ENCODE measurements around the gene SLC12A2. TPM values are rescaled to one million over a fixed set of nuclear protein-coding genes. Genes with fewer than 3 reads are reported as not detected.

Gene SLC12A2
- total and polyA plus RNA-seq, 2 of the 4 experiments (the other 2 are of a cell fraction): 5.6 to 30.3 TPM

GRCh38 chr5:128091579-128091978, 8.0 kb downstream of the SLC12A2 start (continued):
- no peak for TF ChIP-seq USF2 (IDR thresholded peaks at IDR 0.05; ENCODE audit: low read depth, low read length)
- no peak for TF ChIP-seq RFX5 (IDR thresholded peaks at IDR 0.05; ENCODE audit: low read depth, low read length)
- no peak for TF ChIP-seq POLR2A (IDR thresholded peaks at IDR 0.05; ENCODE audit: low read depth, low read length)
- TF ChIP-seq MXI1 (IDR thresholded peaks at IDR 0.05; ENCODE audit: borderline replicate concordance, low read depth, low read length): no peak
- no peak for TF ChIP-seq SMC3 (IDR thresholded peaks at IDR 0.05; ENCODE audit: low read depth, low read length)

GRCh38 chr5:128092144-128092543, 8.6 kb downstream of the SLC12A2 start:
- Histone ChIP-seq H3K27ac (ENCODE audit: insufficient read depth, low read length) (no peak overlapping the region), H3K23ac (ENCODE audit: low read depth, low read length) (no peak overlapping the region), H3K18ac (ENCODE audit: low read depth, low read length) (no peak overlapping the region), H3K4me3 (ENCODE audit: insufficient read depth, low read depth, low read length) (no peak overlapping the region), H4K5ac (ENCODE audit: low read depth, low read length) (no peak overlapping the region), H3K56ac (ENCODE audit: extremely low read depth, insufficient read depth, low read length) (no peak overlapping the region), H3K79me1 (ENCODE audit: low read depth in 1 of 2, low read length in 2 of 2) (peaks cover 9 to 10% of the 10 kb centered on the region in 2 experiments; a peak in 3 of 4 replicates), H3K4me1 (ENCODE audit: control insufficient read depth, insufficient read depth, low read length) (no peaks in the 10 kb centered on the region; the same call in 1 of the 2 replicates), H3K14ac (replicated peaks; ENCODE audit: low read depth, low read length) (no peak overlapping the region), H2BK15ac (ENCODE audit: low read depth, low read length) (no peak overlapping the region), H4K20me1 (ENCODE audit: insufficient read depth, low read length) (no peaks in the 10 kb centered on the region), H2BK20ac (ENCODE audit: low read depth, low read length) (no peak overlapping the region), H4K91ac (ENCODE audit: insufficient read depth, low read depth, low read length) (no peak overlapping the region), H4K8ac (ENCODE audit: low read depth in 2 of 2, low read length in 2 of 2) (no peak overlapping the region), H3K9me3 (ENCODE audit: control insufficient read depth, insufficient read depth, low read length) (no peaks in the 10 kb centered on the region), H2BK120ac (ENCODE audit: low read depth, low read length) (no peak overlapping the region), H3K36me3 (ENCODE audit: control insufficient read depth, insufficient read depth, low read length) (no peaks in the 10 kb centered on the region), H2AK5ac (ENCODE audit: low read depth, low read length) (no peak overlapping the region), H2AFZ (replicated peaks; ENCODE audit: low read length, poor library complexity) (no peak overlapping the region), H3K4me2 (ENCODE audit: low read depth, low read length) (no peak overlapping the region), H2AK9ac (replicated peaks; ENCODE audit: low read depth, low read length, poor library complexity) (no peak overlapping the region), H3K9ac (ENCODE audit: low read depth, low read length) (no peak overlapping the region), H3K4ac (ENCODE audit: low read depth, low read length) (no peak overlapping the region), H3K27me3 (ENCODE audit: control insufficient read depth, insufficient read depth, low read length) (no peaks in the 10 kb centered on the region), H2BK5ac (ENCODE audit: low read depth, low read length, poor library complexity, severe bottlenecking) (no peak overlapping the region), H3K9me1 (ENCODE audit: insufficient read depth, low read length) (no peaks in the 10 kb centered on the region)
- intact Hi-C loops (cut with micrococcal nuclease): no loop called here
- ATAC-seq (ENCODE audit: low read depth): no peak
- BruUV-seq (replicated peaks): no TSS peak
- in situ Hi-C loops (cut with MboI; ENCODE audit: low sequenced_read_pairs): no loop called here
- no peak for DNase-seq
- dilution Hi-C loops (cut with HindIII; ENCODE audit: low sequenced_read_pairs, unreplicated experiment): no loop called here
- no CpG with 5 or more reads among the region's 4 CpGs for WGBS, 2 experiments (ENCODE audit: extremely low coverage in 2 of 2, insufficient read length in 1 of 2)
- CTCF ChIA-PET: interaction anchor here (0.9 kb wide), 1 partner anchor 10 kb away, joined by 3 read pairs; no protein-coding TSS in a partner anchor
- TF ChIP-seq FOS (IDR thresholded peaks at IDR 0.05; ENCODE audit: low read depth, low read length): no peak
- TF ChIP-seq, protein P1, sequence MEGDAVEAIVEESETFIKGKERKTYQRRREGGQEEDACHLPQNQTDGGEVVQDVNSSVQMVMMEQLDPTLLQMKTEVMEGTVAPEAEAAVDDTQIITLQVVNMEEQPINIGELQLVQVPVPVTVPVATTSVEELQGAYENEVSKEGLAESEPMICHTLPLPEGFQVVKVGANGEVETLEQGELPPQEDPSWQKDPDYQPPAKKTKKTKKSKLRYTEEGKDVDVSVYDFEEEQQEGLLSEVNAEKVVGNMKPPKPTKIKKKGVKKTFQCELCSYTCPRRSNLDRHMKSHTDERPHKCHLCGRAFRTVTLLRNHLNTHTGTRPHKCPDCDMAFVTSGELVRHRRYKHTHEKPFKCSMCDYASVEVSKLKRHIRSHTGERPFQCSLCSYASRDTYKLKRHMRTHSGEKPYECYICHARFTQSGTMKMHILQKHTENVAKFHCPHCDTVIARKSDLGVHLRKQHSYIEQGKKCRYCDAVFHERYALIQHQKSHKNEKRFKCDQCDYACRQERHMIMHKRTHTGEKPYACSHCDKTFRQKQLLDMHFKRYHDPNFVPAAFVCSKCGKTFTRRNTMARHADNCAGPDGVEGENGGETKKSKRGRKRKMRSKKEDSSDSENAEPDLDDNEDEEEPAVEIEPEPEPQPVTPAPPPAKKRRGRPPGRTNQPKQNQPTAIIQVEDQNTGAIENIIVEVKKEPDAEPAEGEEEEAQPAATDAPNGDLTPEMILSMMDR (conservative IDR thresholded peaks at IDR 0.05; ENCODE audit: low read depth, low read length): no peak
- TF ChIP-seq BHLHE40 (IDR thresholded peaks at IDR 0.05; ENCODE audit: low read depth, low read length): no peak
- no peak for TF ChIP-seq RFX5 (IDR thresholded peaks at IDR 0.05; ENCODE audit: low read depth, low read length)
- no peak for TF ChIP-seq CHD1 (IDR thresholded peaks at IDR 0.05; ENCODE audit: low read depth, low read length)
- TF ChIP-seq USF2 (IDR thresholded peaks at IDR 0.05; ENCODE audit: low read depth, low read length): no peak
- TF ChIP-seq MXI1 (IDR thresholded peaks at IDR 0.05; ENCODE audit: borderline replicate concordance, low read depth, low read length): no peak
- no peak for TF ChIP-seq CEBPB (IDR thresholded peaks at IDR 0.05; ENCODE audit: low read depth, low read length)
- POLR2A ChIA-PET (ENCODE audit: unreplicated experiment): no interaction called here

Measured in IMR-90 (cell line).